H1 (cell line): ENCODE data around the gene BIRC7. TPM values are rescaled to one million over a fixed set of nuclear protein-coding genes. Genes with fewer than 3 reads are reported as not detected.

Experiments
- BACH1 ChIP-seq: IDR thresholded peaks from 2 replicates; pipeline ENCODE4 v1.6.1; 2012; ENCODE audit warnings: low read length, improper control_type of control experiment
- JUND ChIP-seq: IDR thresholded peaks from 2 replicates; pipeline ENCODE4 v1.6.1; 2011; ENCODE audit warnings: mild to moderate bottlenecking, improper control_type of control experiment, low read length
- POLR2A ChIP-seq, 2 experiments: IDR thresholded peaks; 1 replicate in 1 of 2; 2 replicates in 1 of 2; pipeline ENCODE4 v1.6.1; 2011; ENCODE audit warnings: low read depth in 2 of 2, low read length in 2 of 2, mild to moderate bottlenecking in 2 of 2; ENCODE audit errors: control extremely low read depth in 1 of 2
- SAP30 ChIP-seq: fragments of 300-600 bp; sonication (generic); IDR thresholded peaks from 2 replicates; pipeline ENCODE4 v1.7.1; 2012; ENCODE audit warnings: low read length, moderate library complexity, mild to moderate bottlenecking, inconsistent platforms; ENCODE audit not compliant: insufficient read depth, insufficient replicate concordance
- SIN3A ChIP-seq, 2 experiments: IDR thresholded peaks in 1 of 2; conservative IDR thresholded peaks in 1 of 2; 2 replicates each; pipeline ENCODE4 v1.6.1; 2011 to 2012; ENCODE audit warnings: low read length in 2 of 2, improper control_type of control experiment in 1 of 2, low read depth in 1 of 2, mild to moderate bottlenecking in 1 of 2
- SUZ12 ChIP-seq: fragments of 200-600 bp; sonication (generic); IDR thresholded peaks from 2 replicates; pipeline ENCODE4 v1.6.1; 2012; ENCODE audit warnings: mild to moderate bottlenecking, inconsistent platforms, low read length, moderate library complexity, mixed read lengths
- TAF1 ChIP-seq: IDR thresholded peaks from 2 replicates; pipeline ENCODE4 v1.6.1; 2011; ENCODE audit warnings: mild to moderate bottlenecking, low read depth, low read length
- polyA plus RNA-seq, 7 experiments: library from polyadenylated mRNA; depleted of rRNA in 3 of 7; stranded (reverse) in 5 of 7; unstranded in 2 of 7; fragments of >200 nt in 5 of 7; fragments of 200-250 nt in 2 of 7; gene quantifications; 1 replicate in 5 of 7; 2 replicates in 1 of 7; 4 replicates in 1 of 7; pipeline versions ENCODE4 v1.2.1 to v1.2.3, GENCODE V29; 2011 to 2013; ENCODE audit warnings: missing spikeins in 2 of 7, mixed read lengths in 2 of 7
- total RNA-seq: library from RNA; stranded (reverse); fragmentation: NEBNext Ultra II Directional; extraction: Animal tissue kit (Norgen Biotek cat#: 25700); gene quantifications from 2 replicates; pipeline ENCODE4 v1.2.1, GENCODE V29; 2021
- TF ChIP-seq, protein P1 (sequence below): fragments of 300-600 bp; sonication (generic); IDR thresholded peaks from 2 replicates; pipeline ENCODE4 v1.7.1; 2012; ENCODE audit warnings: low read length, moderate library complexity, mild to moderate bottlenecking, inconsistent platforms; ENCODE audit not compliant: insufficient replicate concordance
- TF ChIP-seq, protein P2 (sequence below): IDR thresholded peaks from 2 replicates; pipeline ENCODE4 v1.6.1; 2011; ENCODE audit warnings: low read depth, mild to moderate bottlenecking, low read length; ENCODE audit not compliant: insufficient read depth
- TF ChIP-seq, protein P3 (sequence below): IDR thresholded peaks from 2 replicates; pipeline ENCODE4 v1.6.1; 2011; ENCODE audit warnings: low read length, improper control_type of control experiment

BIRC7 gene
- total and polyA plus RNA-seq, 2 of the 8 experiments (the other 6 are each of a cell fraction or from before 2014, with no cell fraction given): 0.11 to 0.41 TPM

DNA sequence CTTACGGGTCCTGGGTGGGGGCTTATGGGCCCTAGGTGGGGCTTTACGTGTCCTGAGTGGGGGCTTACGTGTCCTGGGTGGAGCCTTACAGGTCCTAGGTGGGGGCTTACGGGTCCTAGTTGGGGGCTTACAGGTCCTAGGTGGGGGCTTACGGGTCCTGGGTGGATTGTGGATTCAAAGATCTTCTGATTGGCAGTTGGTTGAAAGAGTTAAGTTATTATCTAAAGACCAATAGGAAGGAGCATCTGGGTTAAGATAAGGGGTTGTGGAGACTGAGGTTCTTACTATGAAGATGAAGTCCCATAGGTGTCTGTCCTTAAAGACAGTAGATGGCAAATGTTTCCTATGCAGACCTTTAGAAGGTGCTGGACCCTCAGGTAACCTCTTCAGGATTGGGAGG lies 8.4 kb upstream of the BIRC7 start (continued):
- TF ChIP-seq, protein P1, sequence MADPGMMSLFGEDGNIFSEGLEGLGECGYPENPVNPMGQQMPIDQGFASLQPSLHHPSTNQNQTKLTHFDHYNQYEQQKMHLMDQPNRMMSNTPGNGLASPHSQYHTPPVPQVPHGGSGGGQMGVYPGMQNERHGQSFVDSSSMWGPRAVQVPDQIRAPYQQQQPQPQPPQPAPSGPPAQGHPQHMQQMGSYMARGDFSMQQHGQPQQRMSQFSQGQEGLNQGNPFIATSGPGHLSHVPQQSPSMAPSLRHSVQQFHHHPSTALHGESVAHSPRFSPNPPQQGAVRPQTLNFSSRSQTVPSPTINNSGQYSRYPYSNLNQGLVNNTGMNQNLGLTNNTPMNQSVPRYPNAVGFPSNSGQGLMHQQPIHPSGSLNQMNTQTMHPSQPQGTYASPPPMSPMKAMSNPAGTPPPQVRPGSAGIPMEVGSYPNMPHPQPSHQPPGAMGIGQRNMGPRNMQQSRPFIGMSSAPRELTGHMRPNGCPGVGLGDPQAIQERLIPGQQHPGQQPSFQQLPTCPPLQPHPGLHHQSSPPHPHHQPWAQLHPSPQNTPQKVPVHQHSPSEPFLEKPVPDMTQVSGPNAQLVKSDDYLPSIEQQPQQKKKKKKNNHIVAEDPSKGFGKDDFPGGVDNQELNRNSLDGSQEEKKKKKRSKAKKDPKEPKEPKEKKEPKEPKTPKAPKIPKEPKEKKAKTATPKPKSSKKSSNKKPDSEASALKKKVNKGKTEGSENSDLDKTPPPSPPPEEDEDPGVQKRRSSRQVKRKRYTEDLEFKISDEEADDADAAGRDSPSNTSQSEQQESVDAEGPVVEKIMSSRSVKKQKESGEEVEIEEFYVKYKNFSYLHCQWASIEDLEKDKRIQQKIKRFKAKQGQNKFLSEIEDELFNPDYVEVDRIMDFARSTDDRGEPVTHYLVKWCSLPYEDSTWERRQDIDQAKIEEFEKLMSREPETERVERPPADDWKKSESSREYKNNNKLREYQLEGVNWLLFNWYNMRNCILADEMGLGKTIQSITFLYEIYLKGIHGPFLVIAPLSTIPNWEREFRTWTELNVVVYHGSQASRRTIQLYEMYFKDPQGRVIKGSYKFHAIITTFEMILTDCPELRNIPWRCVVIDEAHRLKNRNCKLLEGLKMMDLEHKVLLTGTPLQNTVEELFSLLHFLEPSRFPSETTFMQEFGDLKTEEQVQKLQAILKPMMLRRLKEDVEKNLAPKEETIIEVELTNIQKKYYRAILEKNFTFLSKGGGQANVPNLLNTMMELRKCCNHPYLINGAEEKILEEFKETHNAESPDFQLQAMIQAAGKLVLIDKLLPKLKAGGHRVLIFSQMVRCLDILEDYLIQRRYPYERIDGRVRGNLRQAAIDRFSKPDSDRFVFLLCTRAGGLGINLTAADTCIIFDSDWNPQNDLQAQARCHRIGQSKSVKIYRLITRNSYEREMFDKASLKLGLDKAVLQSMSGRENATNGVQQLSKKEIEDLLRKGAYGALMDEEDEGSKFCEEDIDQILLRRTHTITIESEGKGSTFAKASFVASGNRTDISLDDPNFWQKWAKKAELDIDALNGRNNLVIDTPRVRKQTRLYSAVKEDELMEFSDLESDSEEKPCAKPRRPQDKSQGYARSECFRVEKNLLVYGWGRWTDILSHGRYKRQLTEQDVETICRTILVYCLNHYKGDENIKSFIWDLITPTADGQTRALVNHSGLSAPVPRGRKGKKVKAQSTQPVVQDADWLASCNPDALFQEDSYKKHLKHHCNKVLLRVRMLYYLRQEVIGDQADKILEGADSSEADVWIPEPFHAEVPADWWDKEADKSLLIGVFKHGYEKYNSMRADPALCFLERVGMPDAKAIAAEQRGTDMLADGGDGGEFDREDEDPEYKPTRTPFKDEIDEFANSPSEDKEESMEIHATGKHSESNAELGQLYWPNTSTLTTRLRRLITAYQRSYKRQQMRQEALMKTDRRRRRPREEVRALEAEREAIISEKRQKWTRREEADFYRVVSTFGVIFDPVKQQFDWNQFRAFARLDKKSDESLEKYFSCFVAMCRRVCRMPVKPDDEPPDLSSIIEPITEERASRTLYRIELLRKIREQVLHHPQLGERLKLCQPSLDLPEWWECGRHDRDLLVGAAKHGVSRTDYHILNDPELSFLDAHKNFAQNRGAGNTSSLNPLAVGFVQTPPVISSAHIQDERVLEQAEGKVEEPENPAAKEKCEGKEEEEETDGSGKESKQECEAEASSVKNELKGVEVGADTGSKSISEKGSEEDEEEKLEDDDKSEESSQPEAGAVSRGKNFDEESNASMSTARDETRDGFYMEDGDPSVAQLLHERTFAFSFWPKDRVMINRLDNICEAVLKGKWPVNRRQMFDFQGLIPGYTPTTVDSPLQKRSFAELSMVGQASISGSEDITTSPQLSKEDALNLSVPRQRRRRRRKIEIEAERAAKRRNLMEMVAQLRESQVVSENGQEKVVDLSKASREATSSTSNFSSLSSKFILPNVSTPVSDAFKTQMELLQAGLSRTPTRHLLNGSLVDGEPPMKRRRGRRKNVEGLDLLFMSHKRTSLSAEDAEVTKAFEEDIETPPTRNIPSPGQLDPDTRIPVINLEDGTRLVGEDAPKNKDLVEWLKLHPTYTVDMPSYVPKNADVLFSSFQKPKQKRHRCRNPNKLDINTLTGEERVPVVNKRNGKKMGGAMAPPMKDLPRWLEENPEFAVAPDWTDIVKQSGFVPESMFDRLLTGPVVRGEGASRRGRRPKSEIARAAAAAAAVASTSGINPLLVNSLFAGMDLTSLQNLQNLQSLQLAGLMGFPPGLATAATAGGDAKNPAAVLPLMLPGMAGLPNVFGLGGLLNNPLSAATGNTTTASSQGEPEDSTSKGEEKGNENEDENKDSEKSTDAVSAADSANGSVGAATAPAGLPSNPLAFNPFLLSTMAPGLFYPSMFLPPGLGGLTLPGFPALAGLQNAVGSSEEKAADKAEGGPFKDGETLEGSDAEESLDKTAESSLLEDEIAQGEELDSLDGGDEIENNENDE: no peak
- TF ChIP-seq SIN3A (conservative IDR thresholded peaks at IDR 0.05 in 1 of 2, IDR thresholded peaks at IDR 0.05 in 1 of 2; ENCODE audit: low read depth in 1 of 2, low read length in 2 of 2) (no peak), SAP30 (no peak), POLR2A (IDR thresholded peaks at IDR 0.05; ENCODE audit: control extremely low read depth in 1 of 2, low read depth in 2 of 2, low read length in 2 of 2) (no peak), TAF1 (no peak), JUND (no peak), SUZ12 (no peak), BACH1 (no peak)
- TF ChIP-seq, protein P2, sequence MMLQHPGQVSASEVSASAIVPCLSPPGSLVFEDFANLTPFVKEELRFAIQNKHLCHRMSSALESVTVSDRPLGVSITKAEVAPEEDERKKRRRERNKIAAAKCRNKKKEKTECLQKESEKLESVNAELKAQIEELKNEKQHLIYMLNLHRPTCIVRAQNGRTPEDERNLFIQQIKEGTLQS: no peak
- TF ChIP-seq, protein P3, sequence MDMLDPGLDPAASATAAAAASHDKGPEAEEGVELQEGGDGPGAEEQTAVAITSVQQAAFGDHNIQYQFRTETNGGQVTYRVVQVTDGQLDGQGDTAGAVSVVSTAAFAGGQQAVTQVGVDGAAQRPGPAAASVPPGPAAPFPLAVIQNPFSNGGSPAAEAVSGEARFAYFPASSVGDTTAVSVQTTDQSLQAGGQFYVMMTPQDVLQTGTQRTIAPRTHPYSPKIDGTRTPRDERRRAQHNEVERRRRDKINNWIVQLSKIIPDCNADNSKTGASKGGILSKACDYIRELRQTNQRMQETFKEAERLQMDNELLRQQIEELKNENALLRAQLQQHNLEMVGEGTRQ: no peak
